ENCODE data around the gene TRMT11.

The TRMT11 gene

GRCh38 chr6:126077810-126078776 lies 91.8 kb downstream of the TRMT11 start:
- no peak for DNase-seq

- no peak for DNase-seq
Measured at GRCh38 chr6:126083875-126084274, 97.5 kb downstream of the TRMT11 start.

- no peak for DNase-seq
Measured at GRCh38 chr6:126086560-126086959, 100.2 kb downstream of the TRMT11 start.
